Neuron (in vitro differentiated cells): ENCODE results near the gene ARHGAP15.

Experiments used
- H2AFZ ChIP-seq: one replicate; pipeline ENCODE4 v1.6.1; 2013; ENCODE audit warnings: low read depth, mild to moderate bottlenecking, inconsistent platforms, low read length, moderate library complexity
- H3K27me3 ChIP-seq: one replicate; pipeline ENCODE4 v1.6.1; 2013; ENCODE audit warnings: low read length; ENCODE audit not compliant: insufficient read depth
- H3K36me3 ChIP-seq: one replicate; pipeline ENCODE4 v1.6.1; 2013; ENCODE audit warnings: low read length; ENCODE audit not compliant: insufficient read depth
- H3K4me1 ChIP-seq: one replicate; pipeline ENCODE4 v1.6.1; 2013; ENCODE audit warnings: low read length; ENCODE audit not compliant: insufficient read depth
- H3K4me3 ChIP-seq: 2 replicates; pipeline ENCODE4 v1.5.1; 2013; ENCODE audit warnings: mild to moderate bottlenecking, low read length, moderate library complexity
- H3K9me3 ChIP-seq: one replicate; pipeline ENCODE4 v1.6.1; 2013; ENCODE audit warnings: low read length

ARHGAP15 gene

GRCh38 chr2:143255086-143255485, 125.9 kb downstream of the ARHGAP15 start:
- Histone ChIP-seq H3K4me3 (no peak overlapping the region), H3K27me3 (no peaks in the 10 kb centered on the region), H3K4me1 (peaks cover 4% of the 10 kb centered on the region), H3K36me3 (no peaks in the 10 kb centered on the region), H3K9me3 (no peaks in the 10 kb centered on the region), H2AFZ (no peak overlapping the region)

DNA sequence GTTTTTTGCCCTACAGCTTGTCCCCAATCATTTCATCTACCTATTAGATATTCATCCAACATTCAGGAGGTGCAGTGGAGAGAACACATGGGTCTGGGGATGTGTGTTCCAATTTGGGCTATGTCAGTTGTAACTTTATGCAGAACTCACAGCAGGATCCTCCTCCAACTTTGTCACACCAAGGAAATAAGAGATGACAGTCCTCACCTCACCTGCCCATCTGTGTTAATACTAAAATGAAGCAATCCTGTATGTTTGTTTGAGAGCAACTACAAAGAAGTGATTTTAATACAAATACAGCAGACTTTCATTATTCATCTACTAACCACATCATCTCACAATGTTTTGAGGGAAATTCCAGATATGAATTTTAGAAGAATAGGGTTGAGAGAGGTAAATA, 126.7 kb downstream of the ARHGAP15 start:
- Histone ChIP-seq H3K9me3 (no peaks in the 10 kb centered on the region), H3K4me1 (peaks cover 4% of the 10 kb centered on the region), H3K27me3 (no peaks in the 10 kb centered on the region), H2AFZ (no peak overlapping the region), H3K4me3 (no peak overlapping the region), H3K36me3 (no peaks in the 10 kb centered on the region)

DNA sequence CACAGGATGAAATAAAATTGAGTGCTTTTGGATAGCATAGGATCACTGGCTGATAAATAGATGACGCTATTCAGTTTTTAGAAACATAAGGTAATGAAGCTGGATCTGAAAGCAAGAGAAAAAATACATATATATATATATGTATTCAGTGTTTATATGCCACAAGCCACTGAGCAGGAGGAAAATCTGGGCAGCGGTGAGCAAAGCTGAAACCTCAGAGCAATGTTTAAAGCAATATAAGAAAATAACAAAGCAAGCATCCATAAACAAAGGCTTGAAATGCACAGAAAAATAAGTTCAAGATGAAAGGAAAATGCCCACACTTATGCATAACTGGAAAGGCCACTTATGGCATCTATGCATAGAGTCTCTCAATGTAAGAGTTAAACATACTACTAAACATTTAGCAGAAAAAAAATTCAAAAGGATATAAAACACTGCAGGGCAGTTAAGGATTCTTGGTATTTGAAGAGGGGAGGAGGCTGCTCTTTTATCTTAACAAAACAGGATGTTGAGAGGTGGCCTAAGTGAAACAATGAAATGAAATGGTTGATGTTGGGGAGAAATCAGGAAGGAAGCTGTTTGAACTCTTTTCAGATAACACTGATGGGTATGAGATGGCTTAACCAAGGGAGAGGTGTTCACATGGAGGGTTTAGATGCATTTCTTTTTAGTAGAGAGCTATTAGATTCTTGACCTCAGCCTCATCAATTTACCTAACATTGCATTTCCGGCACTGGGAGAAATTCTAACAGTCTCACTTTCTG, 129.1 kb downstream of the ARHGAP15 start:
- H3K27me3 ChIP-seq: no peaks in the 10 kb centered on the region
- H3K4me1 ChIP-seq: no peaks in the 10 kb centered on the region
- H3K4me3 ChIP-seq: no peak overlapping the region
- no peak overlapping the region for H2AFZ ChIP-seq
- H3K36me3 ChIP-seq: no peaks in the 10 kb centered on the region
- no peaks in the 10 kb centered on the region for H3K9me3 ChIP-seq

- no peak overlapping the region for H2AFZ ChIP-seq
- H3K4me3 ChIP-seq: no peak overlapping the region
- H3K27me3 ChIP-seq: no peaks in the 10 kb centered on the region
- H3K36me3 ChIP-seq: no peaks in the 10 kb centered on the region
- no peaks in the 10 kb centered on the region for H3K4me1 ChIP-seq
- H3K9me3 ChIP-seq: no peaks in the 10 kb centered on the region
Measured at GRCh38 chr2:143259368-143259958, 130.2 kb downstream of the ARHGAP15 start.

DNA sequence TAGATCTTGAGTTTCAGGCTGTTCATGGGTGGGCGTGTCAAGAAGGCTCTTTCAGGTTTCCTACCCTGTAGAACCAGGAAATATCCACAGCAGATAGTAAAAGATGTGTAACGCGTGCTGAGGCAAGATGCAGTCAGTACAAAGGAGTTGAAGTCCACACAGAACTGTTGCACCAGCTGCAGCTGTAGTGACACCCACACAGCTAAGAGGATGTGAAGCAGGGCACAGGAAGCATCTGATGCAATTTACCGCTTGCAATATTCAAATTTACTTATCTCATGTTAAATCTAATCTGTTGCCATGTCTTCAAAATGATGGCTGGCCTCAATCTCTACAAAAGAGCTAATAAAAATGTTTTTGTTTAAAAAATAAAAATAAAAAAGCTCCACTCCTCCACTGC, 132.8 kb downstream of the ARHGAP15 start:
- Histone ChIP-seq H3K4me3 (no peak overlapping the region), H3K36me3 (no peaks in the 10 kb centered on the region), H2AFZ (no peak overlapping the region), H3K4me1 (no peaks in the 10 kb centered on the region), H3K27me3 (no peaks in the 10 kb centered on the region), H3K9me3 (no peaks in the 10 kb centered on the region)

- Histone ChIP-seq H2AFZ (no peak overlapping the region), H3K36me3 (no peaks in the 10 kb centered on the region), H3K27me3 (no peaks in the 10 kb centered on the region), H3K4me1 (no peaks in the 10 kb centered on the region), H3K4me3 (no peak overlapping the region), H3K9me3 (no peaks in the 10 kb centered on the region)
Measured at GRCh38 chr2:143262389-143262788, 133.2 kb downstream of the ARHGAP15 start.

DNA sequence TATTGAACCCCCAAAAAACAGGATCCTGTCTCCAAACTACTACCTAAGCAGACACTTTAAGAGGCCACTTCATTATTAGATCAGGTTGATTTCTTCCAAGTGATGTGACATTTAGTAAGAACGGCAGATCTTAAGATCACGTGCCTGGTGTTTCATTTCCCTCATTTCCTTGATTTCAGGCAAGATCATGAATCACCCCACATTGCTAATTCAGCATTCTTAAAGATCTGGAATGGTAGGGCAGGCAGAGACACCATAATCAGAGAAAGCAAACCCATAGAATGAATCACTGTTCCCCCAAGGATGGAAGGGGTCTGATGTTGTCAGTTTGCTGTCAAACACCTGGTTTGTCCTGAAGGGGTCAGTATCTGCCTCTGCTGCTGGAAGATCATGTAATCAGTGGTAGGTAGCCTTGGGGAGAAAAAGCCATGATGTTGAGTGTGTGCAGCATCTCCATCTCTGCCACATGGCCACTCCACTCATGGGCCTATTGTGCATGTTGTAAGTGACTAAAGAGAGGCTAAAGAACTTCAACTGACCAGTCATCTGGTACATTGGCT, 133.9 kb downstream of the ARHGAP15 start:
- H3K9me3 ChIP-seq: no peaks in the 10 kb centered on the region
- no peaks in the 10 kb centered on the region for H3K4me1 ChIP-seq
- H3K36me3 ChIP-seq: no peaks in the 10 kb centered on the region
- no peaks in the 10 kb centered on the region for H3K27me3 ChIP-seq
- no peak overlapping the region for H3K4me3 ChIP-seq
- no peak overlapping the region for H2AFZ ChIP-seq

GRCh38 chr2:143264851-143265250, 135.6 kb downstream of the ARHGAP15 start:
- Histone ChIP-seq H2AFZ (no peak overlapping the region), H3K36me3 (no peaks in the 10 kb centered on the region), H3K9me3 (no peaks in the 10 kb centered on the region), H3K27me3 (no peaks in the 10 kb centered on the region), H3K4me3 (no peak overlapping the region), H3K4me1 (no peaks in the 10 kb centered on the region)

DNA sequence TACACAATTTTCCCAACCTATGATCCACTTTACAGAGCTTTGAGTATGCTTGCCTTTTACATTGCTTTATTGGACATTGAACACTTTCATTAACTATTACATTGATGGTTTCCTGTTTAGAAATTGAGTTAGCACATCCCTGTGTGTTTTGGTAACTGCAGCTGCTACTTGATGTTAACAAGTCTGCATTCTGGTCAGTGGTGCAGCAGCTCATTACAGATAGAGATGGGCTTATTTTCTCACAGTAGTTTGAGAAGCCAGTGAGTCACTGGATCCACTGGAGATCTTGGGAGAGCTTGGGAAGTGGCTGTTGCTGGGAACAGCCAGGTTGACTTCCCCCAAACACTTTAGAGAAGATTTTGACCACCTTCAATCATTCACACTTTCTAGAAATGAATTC, 150.5 kb downstream of the ARHGAP15 start:
- Histone ChIP-seq H3K9me3 (no peaks in the 10 kb centered on the region), H3K4me1 (no peaks in the 10 kb centered on the region), H3K4me3 (no peak overlapping the region), H2AFZ (no peak overlapping the region), H3K27me3 (no peaks in the 10 kb centered on the region), H3K36me3 (no peaks in the 10 kb centered on the region)

- Histone ChIP-seq H3K36me3 (no peaks in the 10 kb centered on the region), H3K9me3 (no peaks in the 10 kb centered on the region), H3K27me3 (no peaks in the 10 kb centered on the region), H3K4me1 (no peaks in the 10 kb centered on the region), H2AFZ (no peak overlapping the region), H3K4me3 (no peak overlapping the region)
Measured at GRCh38 chr2:143280097-143280757, 151.0 kb downstream of the ARHGAP15 start.

DNA sequence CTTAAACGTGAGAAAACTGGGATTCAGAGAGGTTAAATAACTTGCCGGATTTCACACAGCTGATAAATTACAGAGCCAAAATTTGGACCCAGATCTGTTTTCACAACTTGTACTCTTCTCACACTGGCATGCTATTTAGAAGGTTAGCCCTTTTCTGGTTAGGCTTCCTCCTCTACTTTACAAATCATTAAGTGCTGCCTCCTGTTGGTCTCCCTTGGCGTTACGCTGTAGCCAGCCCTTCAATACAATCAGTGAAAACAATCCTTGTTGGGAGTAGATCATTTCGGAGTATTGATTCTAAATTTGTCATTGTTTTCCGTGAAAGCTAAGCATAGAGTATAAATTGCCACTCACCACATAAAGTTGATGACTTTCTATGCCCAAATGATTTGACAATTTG, 153.5 kb downstream of the ARHGAP15 start:
- no peaks in the 10 kb centered on the region for H3K36me3 ChIP-seq
- no peak overlapping the region for H2AFZ ChIP-seq
- no peaks in the 10 kb centered on the region for H3K9me3 ChIP-seq
- no peak overlapping the region for H3K4me3 ChIP-seq
- H3K4me1 ChIP-seq: no peaks in the 10 kb centered on the region
- H3K27me3 ChIP-seq: no peaks in the 10 kb centered on the region

DNA sequence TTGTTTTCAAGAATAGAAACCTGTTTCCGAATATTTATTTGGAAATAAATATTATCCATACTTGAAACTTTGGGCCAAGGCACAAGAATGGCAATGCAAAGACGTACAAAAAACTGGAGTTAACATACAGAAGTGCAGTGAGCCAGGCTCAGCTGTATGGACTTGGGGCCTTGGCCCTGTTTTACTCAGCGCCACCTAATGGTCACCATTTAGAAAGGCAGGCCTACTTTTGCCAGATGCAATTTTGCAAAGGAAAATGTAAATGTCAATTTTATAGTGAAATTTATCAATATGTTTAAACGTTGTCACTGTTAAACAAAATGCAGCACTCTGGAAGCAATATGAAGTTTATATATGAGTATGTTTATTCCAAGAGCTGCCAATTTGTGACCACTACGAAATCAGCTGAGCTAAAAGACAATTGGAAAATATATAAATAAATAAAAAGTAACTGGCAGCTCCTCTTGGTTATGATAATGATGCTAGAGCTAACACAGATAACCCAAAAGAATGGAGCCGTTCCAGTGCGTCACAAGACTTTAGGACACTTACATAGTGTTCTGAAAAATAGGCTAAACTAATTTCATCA, 155.0 kb downstream of the ARHGAP15 start:
- no peaks in the 10 kb centered on the region for H3K27me3 ChIP-seq
- no peaks in the 10 kb centered on the region for H3K4me1 ChIP-seq
- no peak overlapping the region for H2AFZ ChIP-seq
- H3K9me3 ChIP-seq: no peaks in the 10 kb centered on the region
- H3K4me3 ChIP-seq: no peak overlapping the region
- H3K36me3 ChIP-seq: no peaks in the 10 kb centered on the region

- Histone ChIP-seq H3K4me1 (no peaks in the 10 kb centered on the region), H3K27me3 (no peaks in the 10 kb centered on the region), H3K36me3 (no peaks in the 10 kb centered on the region), H3K4me3 (no peak overlapping the region), H3K9me3 (no peaks in the 10 kb centered on the region), H2AFZ (no peak overlapping the region)
Measured at GRCh38 chr2:143289025-143289424, 159.8 kb downstream of the ARHGAP15 start.
